Activated T-cell treated with anti-CD3 and anti-CD28 coated beads, Interleukin-2, amount 50 U/mL, for 72 hours (primary cell): ENCODE results near the gene WDR5. TPM values are rescaled to one million over a fixed set of nuclear protein-coding genes. Genes with fewer than 3 reads are reported as not detected.

Source experiments
- ATAC-seq, 2 donors: fragments of 150-1000 bp; cut with Tn5 transposase; replicated peaks in 1 of 2; 2 replicates each; pipeline ENCODE4 v1.10.0; 2021; ENCODE audit warnings: moderate library complexity in 2 of 2, mild to moderate bottlenecking in 1 of 2
- DNase-seq, 2 donors: peaks; one replicate each; pipeline ENCODE4 v3.0.0; 2021 to 2022; ENCODE audit warnings: mixed read lengths in 1 of 2
- H3K27ac Mint-ChIP-seq: one replicate; pipeline ENCODE4 v1.8.0; 2022; ENCODE audit warnings: mild to moderate bottlenecking, moderate library complexity, mixed read lengths
- H3K27me3 Mint-ChIP-seq: one replicate; pipeline ENCODE4 v1.8.0; 2022; ENCODE audit warnings: low read depth, mixed read lengths
- H3K36me3 Mint-ChIP-seq, 2 donors: one replicate each; pipeline ENCODE4 v1.8.0; 2022; ENCODE audit warnings: mixed read lengths in 2 of 2, mild to moderate bottlenecking in 1 of 2; ENCODE audit not compliant: insufficient read depth in 2 of 2
- H3K4me1 Mint-ChIP-seq: one replicate; pipeline ENCODE4 v1.8.0; 2022; ENCODE audit warnings: low read depth, mixed read lengths
- H3K4me3 Mint-ChIP-seq, 2 donors: one replicate each; pipeline ENCODE4 v1.8.0; 2022; ENCODE audit warnings: mild to moderate bottlenecking in 2 of 2, mixed read lengths in 2 of 2, moderate library complexity in 2 of 2
- H3K9me3 Mint-ChIP-seq, 2 donors: one replicate each; pipeline ENCODE4 v1.8.0; 2022; ENCODE audit warnings: mixed read lengths in 2 of 2
- total RNA-seq, 2 donors: library from RNA; stranded (reverse); gene quantifications; one replicate each; pipeline ENCODE4 v1.2.3, GENCODE V29; 2022

The WDR5 gene
- total RNA-seq, 2 donors from 2014 or later = 31.7 to 40.0 TPM

DNA sequence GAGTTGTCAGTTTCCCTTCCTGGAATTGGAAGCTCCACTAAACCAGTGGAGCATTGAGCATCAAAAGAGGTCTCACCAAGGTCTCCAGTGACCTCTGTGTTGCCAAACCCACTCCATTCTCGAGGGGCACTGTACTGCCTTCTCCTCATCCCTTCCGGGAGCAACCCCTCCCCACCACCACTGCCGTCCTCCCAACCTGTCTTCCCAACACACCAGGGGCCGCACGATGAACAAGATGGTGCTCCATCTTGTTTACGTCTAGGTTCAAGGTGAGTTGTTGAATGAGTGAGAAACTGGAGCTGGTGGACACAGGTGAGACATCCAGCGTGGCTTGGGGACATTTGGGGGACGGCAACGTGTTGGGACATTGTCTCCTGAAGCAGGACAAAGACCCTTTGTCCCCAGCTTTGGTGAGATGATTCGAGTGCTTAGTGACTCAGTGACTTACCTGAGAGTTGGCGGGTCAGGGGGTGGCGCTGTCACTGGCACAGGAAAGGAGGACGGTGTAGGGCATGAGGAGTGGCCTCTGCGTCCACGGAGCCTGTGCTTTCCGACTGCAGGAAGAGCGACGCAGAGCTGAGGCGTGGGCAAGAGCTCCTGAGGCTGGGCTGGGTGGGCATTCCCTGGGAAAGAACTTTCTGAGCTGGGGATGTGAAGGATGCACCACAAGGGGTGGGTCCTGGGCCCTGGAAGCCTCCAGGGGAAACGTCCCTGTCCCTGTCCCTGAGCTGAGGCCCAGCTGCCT lies 73.3 kb downstream of the WDR5 start:
- no peak for ATAC-seq
- Mint-ChIP-seq H3K36me3 (no peaks in the 10 kb centered on the region), H3K27me3 (no peaks in the 10 kb centered on the region), H3K27ac (no peak overlapping the region), H3K9me3 (no peaks in the 10 kb centered on the region), H3K4me3 (no peak overlapping the region), H3K4me1 (no peaks in the 10 kb centered on the region)
- DNase-seq = no peak

Other genes with a start within 250 kb of the WDR5 start
- 1 to 10 TPM; 4.6 to 5.1 TPM for gene VAV2, start 143.8 kb upstream of the WDR5 start, total RNA-seq
- gene BRD3OS, start 110.6 kb upstream of the WDR5 start, total RNA-seq = 10 to 100 TPM in 1 of 2 donors, 1 to 10 TPM in 1; 6.3 to 10.3 TPM
- gene BRD3, start 68.1 kb upstream of the WDR5 start, total RNA-seq = 10 to 100 TPM; 50.2 to 51.3 TPM
- 10 to 100 TPM; 17.2 to 34.1 TPM for gene RNU6ATAC, start 28.5 kb downstream of the WDR5 start, total RNA-seq
- gene RXRA, start 190.4 kb downstream of the WDR5 start, total RNA-seq = 10 to 100 TPM in 1 of 2 donors, 1 to 10 TPM in 1; 4.9 to 12.4 TPM